A549 treated with RU486 at 1 μM for 4 hours (cell line): ENCODE data around the gene PDYN. TPM values are rescaled to one million over a fixed set of nuclear protein-coding genes. Genes with fewer than 3 reads are reported as not detected.

Source experiments
- total RNA-seq: library from RNA; stranded (reverse); fragments of 200-300 nt; extraction: Qiagen RNA extraction; gene quantifications from 5 replicates; pipeline ENCODE4 v1.2.3, GENCODE V29; 2022; ENCODE audit warnings: low read depth

The PDYN gene
- total RNA-seq: 0.06 TPM in 1 of 5 replicates, not detected in the others

GRCh38 chr20:1993986-1994385 lies at the start of gene PDYN:
Gene PDYN (minus strand): TSS chr20:1994058. CDS start chr20:1983084, 10,974 bp downstream.

Other genes with a start within 250 kb of the PDYN start
- gene SIRPA, start 98.7 kb downstream of the PDYN start, total RNA-seq: 25.2 to 32.2 TPM (median 27.7 TPM) in 5 replicates
- 12.4 to 13.2 TPM (median 12.8 TPM) in 5 replicates for gene STK35, start 107.8 kb upstream of the PDYN start, total RNA-seq